GM23248 (cell line): ENCODE data around the gene C13orf42.

ENCODE experiments used
- EZH2 ChIP-seq: fragments of 200-600 bp; sonication (generic); IDR thresholded peaks from 2 replicates; pipeline ENCODE4 v1.6.1; 2018; ENCODE audit warnings: antibody characterized with exemption, mild to moderate bottlenecking; ENCODE audit not compliant: insufficient read depth, poor library complexity, severe bottlenecking
- EZH2phosphoT487 ChIP-seq: fragments of 200-600 bp; sonication (generic); IDR thresholded peaks from 2 replicates; pipeline ENCODE4 v1.6.1; 2018; ENCODE audit warnings: antibody characterized with exemption, moderate library complexity, mild to moderate bottlenecking, low read depth; ENCODE audit not compliant: insufficient read depth

DNA sequence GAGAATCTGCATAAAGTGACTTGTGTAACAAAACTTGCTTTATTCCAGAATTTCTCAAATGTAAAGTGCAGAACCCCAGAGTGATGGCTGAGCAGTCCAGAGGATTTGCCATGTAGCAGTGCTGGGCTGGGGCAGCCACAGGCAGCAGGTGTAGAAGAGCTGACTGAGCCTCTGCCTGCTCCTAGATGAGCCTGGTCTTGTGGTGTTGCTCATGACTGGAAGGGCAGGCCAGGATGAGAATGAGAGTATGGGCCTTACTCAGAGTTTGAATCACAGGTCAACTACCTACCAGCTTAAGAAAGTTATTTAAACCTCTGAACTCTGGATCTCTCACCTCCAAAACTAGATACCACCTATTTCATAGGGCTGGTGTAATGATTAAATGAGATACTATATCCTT is 2.9 kb upstream of the C13orf42 start:
- no peak for TF ChIP-seq EZH2phosphoT487
- TF ChIP-seq EZH2: no peak
